ENCODE results near the gene DGKA. TPM values are rescaled to one million over a fixed set of nuclear protein-coding genes. Genes with fewer than 3 reads are reported as not detected.

DGKA gene
- total and polyA plus RNA-seq, 2 of the 13 experiments (the other 11 are each of a cell fraction or from before 2014, with no cell fraction given): 2.4 to 5.4 TPM

GRCh38 chr12:55973599-55974307 is 42.8 kb downstream of the DGKA start, which contains the start of gene RAB5B (continued):
- TF ChIP-seq ARID4A (CRISPR knock-in tag; IDR thresholded peaks at IDR 0.05; ENCODE audit: borderline replicate concordance) (peak; percentile 93), MED1 (CRISPR knock-in tag; IDR thresholded peaks at IDR 0.05) (peak; percentile 48; the same call in 1 of the 2 replicates), ATF2 (CRISPR knock-in tag; IDR thresholded peaks at IDR 0.05) (peak; percentile 73), ZNF574 (CRISPR knock-in tag; IDR thresholded peaks at IDR 0.05) (peak; percentile 83), SNAI1 (CRISPR knock-in tag; IDR thresholded peaks at IDR 0.05; ENCODE audit: borderline replicate concordance) (peak; percentile 68; the same call in 1 of the 2 replicates), ZNF746 (CRISPR knock-in tag; IDR thresholded peaks at IDR 0.05) (no peak; the same call in 1 of the 2 replicates), YEATS4 (CRISPR knock-in tag; IDR thresholded peaks at IDR 0.05; ENCODE audit: borderline replicate concordance) (peak; percentile 85), ZBTB40 (IDR thresholded peaks at IDR 0.05) (no peak), ZBTB40 (CRISPR knock-in tag; IDR thresholded peaks at IDR 0.05) (peak; percentile 68; the same call in 1 of the 2 replicates), CHD2 (IDR thresholded peaks at IDR 0.05; ENCODE audit: low read depth, low read length) (peak; percentile 83)
